HG03378 (cell line): ENCODE measurements around the gene FARS2.

Source experiments
- ATAC-seq: cut with Tn5 transposase; IDR thresholded peaks from one replicate; pipeline ENCODE4 v1.9.1; 2021; ENCODE audit warnings: mild to moderate bottlenecking, moderate library complexity; ENCODE audit not compliant: unreplicated experiment

FARS2 gene

DNA sequence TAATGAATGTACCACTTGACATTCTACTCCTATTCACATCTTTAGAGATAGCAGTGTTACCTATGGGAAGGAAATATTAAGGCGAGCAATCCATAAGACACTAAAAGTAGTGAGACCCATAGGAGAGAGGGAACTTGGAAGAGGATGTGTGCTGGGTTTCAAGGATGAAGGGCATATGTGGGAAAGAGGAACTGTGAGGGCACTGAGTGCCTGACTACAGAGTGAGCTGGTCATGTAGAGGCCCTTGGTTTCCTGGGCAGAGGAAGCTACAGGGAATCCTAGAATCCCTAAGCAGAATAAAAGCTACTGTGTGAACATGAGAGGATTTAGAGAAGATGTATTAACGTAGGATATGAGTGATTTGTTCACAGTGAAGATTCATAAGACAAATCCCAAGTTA lies 262.8 kb downstream of the FARS2 start:
- no peak for ATAC-seq

DNA sequence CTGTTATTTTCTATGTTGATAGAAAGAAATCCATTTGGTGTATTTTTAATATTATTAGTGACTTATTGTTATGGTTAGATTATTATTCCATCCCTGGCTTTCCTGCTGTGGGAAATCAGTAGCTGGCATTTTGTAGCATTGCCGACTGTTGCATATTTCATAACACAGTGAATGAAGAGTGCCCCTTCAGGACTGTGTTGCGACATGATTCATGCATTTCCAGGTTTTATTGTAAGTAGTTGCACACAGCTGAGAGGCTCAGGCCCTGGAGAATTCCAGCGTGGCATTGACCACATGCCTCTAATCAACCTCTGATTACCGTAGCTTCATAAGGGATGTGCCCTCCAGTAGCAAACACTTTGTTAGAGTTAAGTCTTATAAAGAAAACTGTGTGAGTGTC lies 263.9 kb downstream of the FARS2 start:
- no peak for ATAC-seq

DNA sequence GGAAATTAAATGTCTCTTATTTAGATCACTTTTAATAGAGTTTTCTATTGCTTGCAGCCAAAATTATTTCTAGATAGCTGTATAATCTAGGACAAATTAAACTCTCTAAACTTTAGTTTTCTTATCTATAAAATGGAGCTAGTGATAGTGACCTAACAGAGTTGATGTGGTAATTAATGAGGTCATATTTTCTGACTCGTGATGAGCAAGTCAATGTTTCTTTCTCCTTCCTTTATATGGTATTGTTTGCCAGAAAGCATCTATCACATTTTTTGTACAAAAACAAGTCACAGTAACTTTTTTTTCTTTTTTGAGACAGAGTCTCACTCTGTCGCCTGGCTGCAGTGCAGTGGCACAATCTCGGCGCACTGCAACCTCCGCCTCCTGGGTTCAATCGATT lies 267.7 kb downstream of the FARS2 start:
- no peak for ATAC-seq

DNA sequence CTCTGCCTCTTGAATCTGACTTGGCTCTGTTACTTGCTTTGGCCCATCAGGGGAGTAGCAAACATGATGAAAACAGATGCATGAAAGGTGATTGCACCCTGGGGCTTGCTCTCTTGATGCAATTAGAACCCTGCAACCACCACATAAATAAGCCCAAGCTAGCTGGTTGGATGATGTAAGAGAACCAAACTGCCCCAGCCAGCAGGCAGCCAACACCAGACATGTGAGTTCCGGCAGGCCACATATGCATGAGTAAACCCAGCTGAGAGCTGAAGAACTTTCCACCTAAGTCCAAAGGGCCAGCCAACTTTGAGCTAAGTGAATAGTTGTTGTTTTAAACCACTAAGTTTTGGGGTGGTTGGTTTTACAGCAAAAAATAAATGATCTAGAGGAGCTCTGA lies 268.4 kb downstream of the FARS2 start:
- ATAC-seq = no peak

DNA sequence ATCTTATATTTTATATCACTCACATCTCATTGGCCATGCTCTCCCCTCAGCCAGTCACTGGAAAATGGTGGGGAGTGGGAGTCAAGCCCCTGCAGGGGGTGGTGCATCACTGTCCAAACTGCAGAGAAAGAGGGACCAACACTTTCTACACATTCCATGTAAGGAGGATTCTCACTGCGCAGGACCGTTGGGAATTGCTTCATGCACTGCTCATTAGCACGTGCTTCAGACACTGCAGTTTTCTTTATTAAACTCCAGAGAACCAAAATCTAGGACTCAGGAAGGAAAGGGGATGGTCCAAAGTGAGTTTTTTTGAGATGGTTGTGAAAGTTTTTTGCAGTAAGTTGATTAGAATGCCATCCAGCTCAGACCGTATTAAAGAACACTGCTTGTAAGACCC lies 269.8 kb downstream of the FARS2 start:
- no peak for ATAC-seq

DNA sequence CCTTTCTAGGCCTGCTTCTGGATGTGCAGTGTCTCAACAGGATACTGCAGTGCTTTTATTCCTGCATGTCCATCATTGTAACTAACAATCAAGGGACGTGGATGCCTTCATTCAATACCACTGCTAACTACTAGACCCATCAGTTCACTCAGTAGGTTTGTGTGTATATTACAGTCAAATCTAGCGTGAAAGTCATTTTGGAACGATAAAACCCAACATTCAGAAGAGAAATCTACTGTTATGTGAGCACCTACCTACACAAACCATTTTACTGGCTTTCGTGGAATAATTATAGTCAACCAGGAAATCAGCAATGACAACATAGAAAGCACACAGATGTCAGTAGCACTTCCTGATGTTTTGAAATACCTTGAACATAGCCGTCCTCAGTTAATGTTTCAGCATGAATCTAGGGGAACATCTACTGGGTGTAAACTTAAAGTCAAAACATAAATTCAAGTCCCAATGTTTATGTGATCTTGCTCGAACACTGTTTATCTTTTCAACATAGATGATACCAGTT lies 270.6 kb downstream of the FARS2 start:
- ATAC-seq = no peak

DNA sequence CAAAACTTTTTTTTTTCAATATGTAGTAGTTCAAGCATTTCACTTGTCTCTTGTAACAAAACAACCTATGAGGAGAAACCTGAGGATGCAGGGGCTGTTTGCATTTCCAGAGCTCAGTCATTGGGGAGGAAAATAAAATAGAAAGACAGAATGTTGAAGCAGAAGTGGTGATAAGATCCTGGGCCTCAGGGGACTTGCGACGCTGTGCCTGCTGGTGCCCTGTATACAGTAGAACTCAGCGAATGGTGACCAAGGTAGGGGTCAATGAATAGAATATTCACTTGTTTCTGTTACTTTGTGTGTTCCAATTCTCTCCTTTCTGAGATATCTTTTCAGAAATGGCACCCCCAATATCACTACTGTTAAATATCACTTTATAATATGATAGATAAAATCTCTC lies 271.6 kb downstream of the FARS2 start:
- ATAC-seq = no peak

DNA sequence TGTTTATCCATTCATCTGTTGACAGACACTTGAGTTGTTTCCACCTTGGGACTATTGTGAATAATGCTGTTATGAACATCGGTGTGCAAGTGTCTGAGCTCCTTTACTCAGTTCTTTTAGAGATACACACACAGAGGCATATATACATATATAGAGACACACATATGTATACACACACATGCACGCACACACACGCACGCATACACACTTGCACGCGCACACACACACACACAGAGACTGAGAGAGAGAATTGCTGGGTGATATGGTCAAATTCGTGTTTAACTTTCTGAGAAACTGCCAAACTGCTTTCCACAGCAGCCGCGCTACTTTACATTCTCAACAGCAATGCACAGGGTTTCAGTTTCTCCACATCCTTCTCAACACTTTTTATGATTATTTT lies 273.3 kb downstream of the FARS2 start:
- ATAC-seq = no peak

DNA sequence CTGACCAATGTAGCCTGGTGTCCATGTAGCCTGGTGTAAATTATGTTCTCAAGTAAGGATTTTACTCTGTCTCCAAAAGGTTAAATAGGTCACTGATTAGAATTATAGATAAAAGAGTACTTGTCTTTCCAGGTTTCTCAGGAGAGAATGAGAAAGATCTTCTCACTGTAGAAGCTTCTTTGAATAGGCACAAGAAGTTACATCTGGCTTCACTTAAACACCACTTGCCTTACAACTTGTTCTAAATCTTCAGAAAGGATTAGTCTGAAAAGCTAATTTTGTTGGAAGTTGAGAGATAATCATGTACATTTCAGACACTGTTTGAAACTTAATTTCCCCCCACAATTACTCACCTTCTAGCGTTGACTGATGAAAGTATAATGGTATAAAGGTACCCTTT lies 275.3 kb downstream of the FARS2 start:
- no peak for ATAC-seq

DNA sequence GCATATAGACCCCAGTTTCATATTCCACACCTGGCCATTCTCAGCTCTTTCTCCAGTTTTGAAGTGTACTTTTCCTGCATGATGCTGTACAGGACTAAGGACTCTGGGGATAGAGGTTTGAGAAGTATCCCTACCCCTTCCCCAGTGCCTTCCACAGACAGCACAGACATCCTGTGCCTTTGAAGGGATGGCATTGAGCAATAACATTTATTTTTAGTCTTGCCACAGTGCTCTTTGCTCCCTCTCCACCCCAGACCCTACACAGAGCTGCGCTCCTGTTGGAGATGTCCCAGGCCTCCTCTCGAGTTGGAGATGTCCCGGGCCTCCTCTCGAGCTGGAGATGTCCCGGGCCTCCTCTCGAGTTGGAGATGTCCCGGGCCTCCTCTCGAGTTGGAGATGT lies 275.8 kb downstream of the FARS2 start:
- ATAC-seq = no peak

DNA sequence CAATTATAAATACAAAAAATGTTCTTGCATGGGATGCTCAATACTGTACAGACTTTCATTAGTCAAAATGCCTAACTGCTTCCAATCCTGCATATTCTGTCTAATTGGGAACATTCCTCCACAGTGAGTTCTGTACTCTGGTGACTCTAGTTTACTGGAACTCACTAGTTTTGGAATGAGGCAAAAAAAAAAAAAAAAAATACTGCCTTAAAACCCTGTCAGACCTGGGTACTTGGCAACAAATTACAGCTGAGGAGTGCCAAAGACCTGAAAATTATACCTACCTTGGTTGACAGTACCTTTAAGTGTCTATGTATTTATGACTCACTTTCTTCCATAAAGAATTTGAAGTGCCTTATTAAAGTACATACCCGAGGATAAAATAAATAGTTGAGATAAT lies 276.7 kb downstream of the FARS2 start:
- no peak for ATAC-seq

DNA sequence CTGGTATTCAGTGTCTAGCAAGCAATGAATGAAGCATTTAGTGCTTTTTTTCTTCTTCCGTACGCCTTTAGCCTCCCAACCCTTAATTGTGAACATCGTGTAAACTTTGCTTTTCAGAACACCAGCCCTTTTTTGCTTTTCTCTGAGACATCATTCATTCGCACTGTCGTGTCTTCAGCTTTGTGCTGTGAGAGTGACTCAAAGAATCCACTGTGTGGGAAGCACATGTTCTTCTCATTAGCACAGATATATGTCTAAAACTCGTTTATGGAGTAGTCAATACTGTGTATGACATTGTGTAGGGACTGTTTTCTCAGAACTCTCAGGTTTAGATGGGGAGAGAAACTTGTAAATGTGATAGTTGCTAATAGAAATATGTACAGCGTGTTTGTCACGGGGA lies 279.1 kb downstream of the FARS2 start:
- no peak for ATAC-seq

DNA sequence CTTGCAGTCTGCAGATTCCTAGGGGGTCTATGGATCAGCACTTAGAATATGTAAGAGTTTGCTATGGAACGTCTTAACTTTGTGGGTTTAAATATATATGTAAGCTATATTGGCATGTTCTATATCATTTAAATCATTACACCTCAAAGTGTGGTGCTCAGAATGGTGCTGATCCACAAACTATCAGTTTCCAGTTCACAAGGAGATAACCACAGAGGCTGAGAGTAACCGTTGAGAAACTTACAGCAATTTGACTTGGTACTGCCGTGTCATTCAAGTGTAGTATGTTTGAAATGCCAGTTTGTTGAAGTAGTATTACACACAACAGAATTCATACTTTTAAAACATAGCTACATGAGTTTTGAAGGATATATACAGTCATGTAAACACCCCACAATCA lies 279.7 kb downstream of the FARS2 start:
- no peak for ATAC-seq

DNA sequence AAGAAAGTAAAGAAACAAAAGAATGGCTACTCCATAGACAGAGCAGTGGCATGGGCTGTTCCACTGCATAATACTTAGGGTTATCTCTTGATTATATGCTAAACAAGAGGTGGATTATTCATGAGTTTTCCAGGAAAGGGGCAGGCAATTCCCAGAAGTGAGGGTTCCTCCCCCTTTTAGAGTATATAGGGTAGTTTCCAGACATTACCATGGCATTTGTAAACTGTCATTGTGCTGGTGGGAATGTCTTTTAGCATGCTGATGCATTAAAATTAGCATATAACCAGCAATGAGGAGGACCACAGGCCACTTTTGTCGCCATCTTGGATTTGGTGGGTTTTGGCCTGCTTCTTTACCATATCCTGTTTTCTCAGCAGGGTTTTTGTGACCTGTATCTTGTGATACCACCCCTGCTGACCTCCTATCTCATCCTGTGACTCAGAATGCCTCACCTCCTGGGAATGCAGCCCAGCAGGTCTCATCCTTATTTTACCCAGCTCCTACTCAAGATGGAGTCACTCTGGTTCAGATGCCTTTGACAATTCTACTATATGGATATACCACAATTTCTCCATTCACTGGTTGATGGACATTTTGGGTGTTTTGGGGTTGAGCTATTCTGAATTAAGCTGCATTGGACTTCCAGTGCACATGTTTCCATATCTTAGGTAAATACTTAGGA lies 280.6 kb downstream of the FARS2 start:
- no peak for ATAC-seq

DNA sequence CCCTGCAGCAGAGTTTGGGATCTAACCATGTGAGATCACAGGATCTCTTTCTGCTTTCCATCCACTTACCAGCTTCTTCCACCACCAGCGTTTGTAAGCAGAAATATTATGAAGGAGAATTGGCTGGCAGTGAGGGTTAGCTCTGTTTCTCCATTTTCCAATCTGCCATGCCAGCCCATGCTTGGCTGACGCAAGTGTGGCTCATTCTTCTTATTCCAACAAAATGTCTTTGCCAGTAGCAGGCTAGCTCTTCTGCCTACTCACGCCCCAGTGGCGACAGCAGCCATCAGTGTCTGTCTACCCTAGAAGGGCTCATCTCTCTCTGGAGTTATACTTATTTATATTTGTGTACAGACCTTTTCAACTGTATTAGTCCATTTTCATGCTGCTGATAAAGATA lies 286.2 kb downstream of the FARS2 start:
- no peak for ATAC-seq

DNA sequence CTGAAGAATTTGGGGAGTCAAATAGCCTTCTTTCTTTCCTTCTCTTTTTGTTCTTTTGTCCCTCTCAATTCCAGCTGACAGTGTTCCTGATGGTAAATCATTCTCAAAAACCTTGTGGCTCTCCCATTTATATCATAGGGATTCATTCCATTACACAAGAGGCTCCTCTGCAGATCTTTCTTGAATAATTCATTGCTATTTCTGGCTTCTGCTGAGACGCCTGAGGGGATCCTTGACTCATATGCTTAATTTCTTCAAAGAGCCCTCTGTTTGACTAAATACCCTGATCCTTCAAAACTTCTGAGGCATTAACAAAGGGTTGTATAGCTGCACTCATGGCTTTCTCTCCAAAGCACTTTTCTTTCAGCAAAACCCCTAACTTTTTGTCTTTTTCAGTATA lies 289.3 kb downstream of the FARS2 start:
- no peak for ATAC-seq

DNA sequence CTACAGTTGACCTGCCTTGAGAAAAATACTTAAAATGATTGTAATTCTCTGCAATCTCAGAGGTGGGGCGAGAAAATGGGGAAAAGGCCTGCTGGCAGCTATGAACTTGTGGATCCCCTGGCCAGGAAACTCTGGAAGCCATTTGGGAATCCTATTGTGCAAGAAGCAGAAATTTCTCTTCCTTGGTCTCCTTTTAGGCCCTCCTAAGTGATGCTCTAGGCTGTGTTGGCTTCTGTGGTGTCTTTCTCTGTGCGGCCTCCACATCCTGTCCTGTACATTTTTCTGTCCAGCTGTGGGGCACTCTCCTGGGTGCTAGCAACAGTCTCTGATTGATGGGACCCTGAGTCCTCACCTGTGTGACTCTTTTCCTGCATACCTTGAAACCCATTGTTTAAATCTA lies 290.9 kb downstream of the FARS2 start:
- ATAC-seq = no peak

DNA sequence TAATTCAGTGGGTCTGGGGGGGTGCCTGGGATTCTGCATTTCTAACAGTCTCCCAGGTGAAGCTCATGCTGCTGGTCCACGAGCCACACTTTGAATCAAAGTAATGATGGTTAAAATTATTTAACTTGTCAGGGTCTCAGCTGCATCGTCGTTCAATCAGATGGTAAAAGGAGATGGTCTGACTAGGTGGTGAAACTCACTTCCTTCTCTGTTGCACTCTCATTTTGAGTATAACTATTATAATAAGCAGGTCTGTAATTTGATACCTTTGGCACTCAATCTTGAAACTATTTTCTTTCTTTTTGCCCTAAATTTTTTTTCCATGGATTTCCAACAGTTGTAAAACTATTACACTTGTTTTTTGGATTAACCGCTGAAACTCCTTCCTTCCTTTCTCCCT lies 292.5 kb downstream of the FARS2 start:
- ATAC-seq = no peak

DNA sequence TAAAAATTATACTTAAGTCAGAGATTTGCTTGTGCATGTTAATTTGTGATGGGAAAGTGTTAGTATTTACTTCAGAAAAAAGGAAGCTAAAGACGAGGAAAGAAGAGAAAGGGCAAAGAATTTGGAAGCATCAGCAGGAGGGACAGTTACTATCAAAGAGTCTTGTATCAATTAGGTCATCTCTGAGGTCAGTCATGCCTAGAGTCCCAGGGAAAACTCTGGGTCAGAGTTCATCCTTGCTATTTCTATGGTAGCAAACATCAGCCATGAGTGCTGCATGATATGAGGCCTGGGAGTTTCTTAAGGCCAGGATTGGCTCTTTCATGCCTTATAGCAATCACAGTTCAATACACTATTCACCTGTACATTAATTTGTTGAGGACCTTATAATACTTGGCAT lies 292.9 kb downstream of the FARS2 start:
- ATAC-seq = no peak

DNA sequence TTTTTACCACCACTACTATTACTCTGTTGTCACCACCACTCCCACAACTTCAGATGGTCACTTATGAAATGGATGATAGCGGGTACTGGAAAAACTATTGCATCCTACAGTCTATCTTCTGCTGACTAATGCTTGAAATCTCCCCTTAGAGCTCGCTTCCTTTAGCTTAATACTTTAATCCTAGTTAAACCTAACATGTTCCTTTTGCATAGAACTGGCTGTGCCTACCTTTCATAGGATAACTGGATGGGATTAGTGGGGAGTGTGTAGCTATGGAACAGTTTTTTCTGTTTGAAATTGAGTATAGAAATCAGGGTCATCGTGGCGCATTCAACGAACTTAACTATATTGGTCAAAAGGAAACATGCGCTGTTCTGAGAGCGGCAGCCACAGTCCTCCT lies 294.7 kb downstream of the FARS2 start:
- no peak for ATAC-seq

DNA sequence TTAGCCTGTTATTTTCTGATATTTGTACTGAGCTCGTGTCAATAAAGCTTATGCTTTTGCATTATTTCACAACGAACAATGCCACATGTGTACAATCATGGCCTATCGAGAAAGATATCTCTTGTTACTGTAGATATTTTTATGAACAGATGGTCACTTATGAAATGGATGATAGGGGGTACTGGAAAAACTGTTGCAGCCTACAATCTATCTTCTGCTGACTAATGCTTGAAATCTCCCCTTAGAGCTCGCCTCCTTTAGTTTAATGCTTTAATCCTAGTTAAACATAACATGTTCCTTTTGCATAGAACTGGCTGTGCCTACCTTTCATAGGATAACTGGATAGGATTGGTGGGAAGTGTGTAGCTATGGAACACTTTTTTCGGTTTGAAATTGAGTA lies 296.2 kb downstream of the FARS2 start:
- no peak for ATAC-seq

DNA sequence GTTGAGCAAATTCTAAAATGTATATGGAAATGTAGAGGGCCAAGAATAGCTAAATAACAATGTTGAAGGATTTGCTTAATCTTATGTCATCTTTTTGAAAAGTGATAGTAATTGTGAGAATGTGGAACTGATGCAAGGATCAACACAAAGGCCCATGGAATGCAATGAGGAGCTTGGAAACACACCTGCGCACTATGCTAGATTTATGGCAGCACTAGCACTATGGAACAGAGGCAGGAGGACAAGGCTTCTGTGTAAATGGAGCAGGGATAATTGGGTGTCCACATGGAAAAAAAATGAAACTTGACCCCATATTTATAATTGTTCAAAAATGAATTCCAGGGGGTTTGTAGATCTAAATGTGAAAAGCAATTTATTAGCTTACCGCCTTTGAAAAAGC lies 298.3 kb downstream of the FARS2 start:
- ATAC-seq = no peak

DNA sequence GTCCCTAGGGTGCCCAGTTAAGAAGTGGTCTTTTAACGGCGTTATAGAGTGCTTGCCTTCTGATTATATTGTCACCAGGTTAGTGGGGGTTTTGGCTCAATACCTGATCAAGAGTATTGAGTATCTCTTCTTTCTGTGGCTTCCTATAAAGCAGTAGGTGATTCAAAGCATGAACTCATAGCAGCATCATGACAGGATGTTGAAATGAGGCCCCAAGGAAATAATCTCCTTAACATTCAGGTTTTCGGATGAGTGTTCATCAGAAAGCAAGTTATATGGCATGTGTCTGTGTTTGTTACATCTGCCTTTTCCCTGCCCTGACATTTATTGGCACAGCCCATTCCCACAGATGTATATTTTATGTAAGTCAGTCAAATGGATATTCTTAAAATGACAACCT lies 301.0 kb downstream of the FARS2 start:
- no peak for ATAC-seq
